AG09319 (cell line): Measurements from ENCODE around the gene MYO10.

Experiments used
- DNase-seq: peaks from one replicate; pipeline ENCODE4 v3.0.0-alpha.2; 2010; ENCODE audit warnings: low read depth; ENCODE audit errors: extremely low read depth
- CTCF ChIP-seq: IDR thresholded peaks from 2 replicates; pipeline ENCODE4 v1.5.1; 2011; ENCODE audit warnings: low read depth, mild to moderate bottlenecking, inconsistent platforms, low read length, moderate library complexity

The MYO10 gene

GRCh38 chr5:16757146-16757545, 178.9 kb downstream of the MYO10 start:
- no peak for TF ChIP-seq CTCF
- no peak for DNase-seq

GRCh38 chr5:16756692-16757091, 179.4 kb downstream of the MYO10 start:
- TF ChIP-seq CTCF: no peak
- DNase-seq: no peak

- no peak for TF ChIP-seq CTCF
- DNase-seq: no peak
These were observed 180.4 kb downstream of the MYO10 start for GRCh38 chr5:16755641-16756040.

- TF ChIP-seq CTCF: no peak
- no peak for DNase-seq
These were observed 181.5 kb downstream of the MYO10 start for GRCh38 chr5:16754601-16755000.

GRCh38 chr5:16754086-16754485, 182.0 kb downstream of the MYO10 start:
- no peak for TF ChIP-seq CTCF
- no peak for DNase-seq

- DNase-seq: no peak
These were observed 185.6 kb downstream of the MYO10 start for GRCh38 chr5:16750445-16750844.

DNA sequence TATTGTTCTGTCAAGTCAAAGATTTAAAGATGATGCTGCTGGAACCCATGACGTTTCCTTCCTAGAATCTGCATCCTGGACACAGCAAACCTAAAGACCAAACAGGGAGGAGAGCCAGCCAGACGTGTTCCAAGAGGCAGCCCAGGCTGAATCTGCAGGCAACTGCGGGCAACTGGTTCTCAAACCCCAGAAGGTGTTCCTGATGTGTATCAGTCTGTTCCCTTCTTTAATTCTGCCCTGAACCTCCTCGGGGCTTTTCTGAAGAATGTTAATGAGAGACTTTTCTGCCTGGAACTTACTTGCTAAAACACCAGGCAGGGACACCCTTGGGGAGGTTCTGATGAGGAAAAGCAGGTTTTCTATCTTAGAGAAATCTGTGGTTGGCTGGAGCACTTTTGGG, 186.5 kb downstream of the MYO10 start:
- no peak for DNase-seq
- TF ChIP-seq CTCF: no peak

More at GRCh38 chr5:16750445-16750844, 185.6 kb downstream of the MYO10 start:
- TF ChIP-seq CTCF: no peak
